Gastroesophageal sphincter (tissue), 3 donors: ENCODE data around the gene LRRC45.

Source experiments
- CTCF ChIP-seq, 4 experiments: fragments of 200-600 bp in 2 of 4; fragments of 450-650 bp in 2 of 4; sonication (generic) in 1 of 4; IDR thresholded peaks; one replicate each; pipeline ENCODE4 v1.5.1; 2017 to 2019; ENCODE audit warnings: antibody characterized with exemption in 4 of 4, mild to moderate bottlenecking in 2 of 4, moderate library complexity in 2 of 4
- EP300 ChIP-seq: sonication (generic); formaldehyde crosslinking; IDR thresholded peaks from one replicate; pipeline ENCODE4 v1.6.1; 2017; ENCODE audit warnings: antibody characterized with exemption, mild to moderate bottlenecking
- POLR2A ChIP-seq, 2 donors: fragments of 450-650 bp; IDR thresholded peaks; one replicate each; pipeline ENCODE4 v1.6.1; 2017; ENCODE audit warnings: antibody characterized with exemption in 2 of 2, mild to moderate bottlenecking in 2 of 2, moderate library complexity in 1 of 2
- POLR2AphosphoS5 ChIP-seq: sonication (generic); formaldehyde crosslinking; IDR thresholded peaks from one replicate; pipeline ENCODE4 v1.6.1; 2017; ENCODE audit warnings: antibody characterized with exemption

DNA sequence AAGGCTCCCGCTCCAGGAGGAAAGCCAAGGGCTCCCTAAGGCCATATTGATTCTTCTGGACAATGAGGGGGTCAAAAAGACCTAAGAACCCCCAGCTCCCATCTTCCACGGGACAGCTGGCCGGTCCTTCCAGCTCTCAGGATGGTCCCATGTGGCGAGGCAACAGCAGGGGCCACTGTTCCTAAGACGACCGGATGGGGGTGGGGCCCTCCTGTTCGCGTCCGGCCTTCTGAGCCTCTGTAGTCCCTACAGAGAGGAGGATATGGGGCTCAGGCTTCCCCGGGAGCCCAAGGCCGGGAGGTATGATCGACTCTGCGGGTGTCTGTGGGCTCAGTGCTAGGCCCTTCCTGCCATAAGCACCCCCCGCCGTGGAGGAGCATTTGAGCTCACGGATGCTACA is 20.4 kb downstream of the LRRC45 start:
- no peak for TF ChIP-seq CTCF (IDR thresholded peaks at IDR 0.05)
- no peak for TF ChIP-seq POLR2AphosphoS5
- no peak for TF ChIP-seq POLR2A (IDR thresholded peaks at IDR 0.05)
- TF ChIP-seq EP300: no peak
